GM19025 (cell line): Measurements from ENCODE around the gene STX7.

Experiments
- ATAC-seq: cut with Tn5 transposase; IDR thresholded peaks from one replicate; pipeline ENCODE4 v1.9.1; 2021; ENCODE audit warnings: mild to moderate bottlenecking, low read depth, moderate library complexity; ENCODE audit not compliant: unreplicated experiment

STX7 gene

GRCh38 chr6:132511210-132511830 lies 1.6 kb downstream of the STX7 start:
- no peak for ATAC-seq

- no peak for ATAC-seq
These were observed 5.8 kb downstream of the STX7 start for GRCh38 chr6:132506869-132507808.

GRCh38 chr6:132506461-132506860 lies 6.5 kb downstream of the STX7 start:
- ATAC-seq: no peak

- ATAC-seq: no peak
These were observed 7.8 kb downstream of the STX7 start for GRCh38 chr6:132505158-132505557.

- ATAC-seq: no peak
These were observed 8.2 kb downstream of the STX7 start for GRCh38 chr6:132504757-132505156.

GRCh38 chr6:132499757-132500156 lies 13.2 kb downstream of the STX7 start:
- ATAC-seq: no peak

GRCh38 chr6:132498638-132499037 lies 14.3 kb downstream of the STX7 start:
- ATAC-seq: peak; percentile 55

- ATAC-seq: no peak
These were observed 16.3 kb downstream of the STX7 start for GRCh38 chr6:132496519-132497180.

GRCh38 chr6:132495604-132496079 lies 17.3 kb downstream of the STX7 start:
- peak; percentile 42 for ATAC-seq

GRCh38 chr6:132494954-132495353 lies 18.0 kb downstream of the STX7 start:
- no peak for ATAC-seq

- no peak for ATAC-seq
These were observed 21.0 kb downstream of the STX7 start for GRCh38 chr6:132491881-132492280.

GRCh38 chr6:132491303-132491702 lies 21.6 kb downstream of the STX7 start:
- ATAC-seq: no peak

- no peak for ATAC-seq
These were observed 22.3 kb downstream of the STX7 start for GRCh38 chr6:132490478-132491204.

GRCh38 chr6:132490024-132490423 lies 22.9 kb downstream of the STX7 start:
- no peak for ATAC-seq

- no peak for ATAC-seq
These were observed 23.5 kb downstream of the STX7 start for GRCh38 chr6:132489376-132489775.

GRCh38 chr6:132487762-132488161 lies 25.2 kb downstream of the STX7 start:
- ATAC-seq: no peak

- ATAC-seq: no peak
These were observed 28.3 kb downstream of the STX7 start for GRCh38 chr6:132484680-132485018.

- no peak for ATAC-seq
These were observed 28.9 kb downstream of the STX7 start for GRCh38 chr6:132483779-132484679.

- no peak for ATAC-seq
These were observed 30.3 kb downstream of the STX7 start for GRCh38 chr6:132482581-132482980.

GRCh38 chr6:132481189-132481588 lies 31.7 kb downstream of the STX7 start:
- no peak for ATAC-seq
